ENCODE data around the gene TBC1D22A.

The TBC1D22A gene

DNA sequence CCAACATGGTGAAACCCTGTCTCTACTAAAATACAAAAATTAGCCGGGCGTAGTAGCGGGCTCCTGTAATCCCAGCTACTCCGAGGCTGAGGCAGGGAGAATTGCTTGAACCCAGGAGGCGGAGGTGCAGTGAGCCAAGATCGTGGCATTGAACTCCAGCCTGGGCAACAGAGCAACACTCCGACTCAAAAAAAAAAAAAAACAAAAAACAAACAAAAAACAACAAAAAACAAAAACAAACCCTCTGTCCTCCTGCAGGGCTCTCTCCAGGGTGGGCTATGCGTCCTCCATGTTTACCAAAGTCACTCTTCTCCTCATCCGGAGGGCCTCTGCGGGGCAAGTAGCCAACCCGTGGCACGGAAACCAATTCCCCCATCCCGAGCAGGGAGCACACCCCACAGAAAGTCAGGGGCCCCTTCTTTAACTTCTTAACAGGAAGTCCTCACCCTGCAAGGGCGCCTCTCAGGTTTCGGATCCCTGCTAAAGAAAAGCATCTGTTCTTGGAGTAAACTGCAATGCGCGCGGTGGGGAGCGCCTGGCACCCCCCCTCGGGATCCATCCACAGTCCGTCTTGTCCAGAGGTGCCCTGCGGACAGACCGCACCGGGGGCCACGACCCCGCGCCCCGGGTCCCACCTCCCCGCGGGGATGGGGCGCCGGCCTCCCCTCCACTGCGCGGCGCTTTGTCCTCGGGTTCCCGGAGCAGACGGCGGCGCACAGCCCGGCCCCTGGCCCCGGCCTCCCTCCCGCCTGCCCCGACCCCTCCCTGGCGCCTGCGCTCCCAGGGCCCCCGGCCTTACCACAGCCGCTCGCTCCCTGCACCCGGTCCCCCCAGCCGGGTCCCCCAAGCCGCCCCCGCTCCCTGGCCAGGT is 25.1 kb upstream of the TBC1D22A start:
- DNase-seq: peak; percentile 37

- DNase-seq: peak; percentile 85
Observed at GRCh38 chr22:46737976-46738646, 24.3 kb upstream of the TBC1D22A start, which contains the start of gene CERK. CERK (minus strand) TSS chr22:46738252; CDS start chr22:46738148, 104 bp downstream.

DNA sequence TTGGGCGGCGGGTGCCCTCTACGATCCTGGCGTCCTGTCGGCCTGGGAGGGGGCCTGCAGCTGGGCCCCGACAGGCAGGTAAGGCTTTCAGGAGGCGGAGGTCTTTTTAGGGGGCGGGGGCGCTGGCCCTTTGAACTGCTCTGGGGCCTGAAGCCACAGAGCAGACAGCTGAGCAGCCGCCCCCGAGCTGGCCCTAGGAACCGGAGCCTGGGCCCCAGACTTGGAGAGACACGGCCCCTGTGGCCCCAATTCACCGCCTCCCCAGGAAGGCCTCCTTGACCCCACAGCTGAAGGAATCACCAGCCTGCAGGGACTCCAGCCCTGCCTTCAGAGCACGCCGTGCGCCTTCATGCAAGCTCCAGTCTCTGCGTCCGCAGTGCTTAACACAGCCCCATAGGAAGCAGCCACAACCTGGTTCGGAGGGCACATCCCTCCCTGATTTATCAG is 23.8 kb upstream of the TBC1D22A start:
- DNase-seq: peak; percentile 44

- peak; percentile 44 for DNase-seq
Observed at GRCh38 chr22:46739094-46739870, 23.2 kb upstream of the TBC1D22A start.

DNA sequence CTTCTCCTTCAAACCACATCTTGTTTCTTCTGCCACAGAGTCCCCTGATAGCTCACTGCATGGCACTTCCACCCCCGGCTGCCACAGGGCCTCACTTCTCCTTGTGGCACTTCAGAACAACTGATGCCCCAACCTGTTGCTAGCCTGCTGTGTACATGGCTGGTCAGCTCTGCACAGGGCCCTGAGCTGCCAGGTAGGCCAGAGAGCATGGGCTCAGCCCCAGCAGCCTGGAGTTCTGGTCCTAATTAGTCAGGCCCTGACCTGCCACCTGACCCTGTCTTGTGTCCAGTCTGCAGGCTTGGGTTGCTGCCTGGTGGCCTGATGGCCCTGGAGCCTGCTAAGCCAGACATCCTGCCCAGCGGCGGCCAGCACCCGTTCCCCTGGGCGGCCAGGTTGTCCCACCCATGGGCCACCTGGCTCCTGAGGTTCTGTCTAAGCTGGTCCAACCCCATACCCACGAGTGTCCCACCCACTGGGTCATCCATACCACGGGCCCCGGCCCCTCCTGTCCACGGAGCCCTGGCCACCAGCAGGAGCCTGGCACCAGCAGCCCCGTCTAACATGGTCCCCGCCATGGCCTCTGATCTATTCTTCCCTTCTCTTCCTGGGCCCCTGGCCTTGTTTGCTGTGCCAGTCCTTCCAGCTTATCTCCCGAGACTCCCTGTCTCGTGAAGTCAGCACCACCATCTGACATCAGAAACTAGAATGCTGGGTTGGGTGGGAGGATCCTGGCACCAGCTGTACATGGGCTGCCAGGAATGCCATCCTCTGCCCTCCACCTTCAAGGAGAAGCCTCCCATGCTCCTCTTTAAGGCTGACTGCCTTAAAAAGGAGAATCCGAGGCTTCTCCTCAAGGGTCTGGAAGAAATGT is 21.3 kb upstream of the TBC1D22A start:
- no peak for DNase-seq

DNA sequence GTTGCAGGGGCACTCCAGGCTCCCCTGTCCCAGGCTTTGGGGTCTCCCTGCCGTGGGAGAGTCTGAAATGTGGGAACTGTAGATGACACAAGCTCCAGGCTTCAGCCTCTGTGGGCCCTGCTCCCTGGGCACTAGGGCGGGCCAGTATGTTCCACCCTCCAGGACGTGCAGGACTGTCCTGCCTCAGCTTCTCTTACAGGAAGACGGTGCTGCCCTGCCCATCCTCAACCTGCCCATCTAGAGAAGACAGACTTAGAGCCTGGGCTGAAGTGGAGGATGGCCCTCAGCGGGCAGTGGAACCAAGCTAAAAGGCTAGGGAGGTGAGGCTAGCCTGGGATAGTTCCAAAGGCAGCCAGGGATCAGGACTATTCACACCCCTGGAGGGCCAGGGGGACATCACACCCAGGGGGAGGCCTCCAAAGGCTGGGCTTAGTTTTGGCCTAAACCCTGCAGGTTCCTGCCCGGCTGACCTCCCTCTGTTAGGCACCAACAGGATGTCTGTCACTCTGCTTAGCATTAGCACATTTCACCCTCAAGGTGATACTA is 20.4 kb upstream of the TBC1D22A start:
- DNase-seq: no peak

DNA sequence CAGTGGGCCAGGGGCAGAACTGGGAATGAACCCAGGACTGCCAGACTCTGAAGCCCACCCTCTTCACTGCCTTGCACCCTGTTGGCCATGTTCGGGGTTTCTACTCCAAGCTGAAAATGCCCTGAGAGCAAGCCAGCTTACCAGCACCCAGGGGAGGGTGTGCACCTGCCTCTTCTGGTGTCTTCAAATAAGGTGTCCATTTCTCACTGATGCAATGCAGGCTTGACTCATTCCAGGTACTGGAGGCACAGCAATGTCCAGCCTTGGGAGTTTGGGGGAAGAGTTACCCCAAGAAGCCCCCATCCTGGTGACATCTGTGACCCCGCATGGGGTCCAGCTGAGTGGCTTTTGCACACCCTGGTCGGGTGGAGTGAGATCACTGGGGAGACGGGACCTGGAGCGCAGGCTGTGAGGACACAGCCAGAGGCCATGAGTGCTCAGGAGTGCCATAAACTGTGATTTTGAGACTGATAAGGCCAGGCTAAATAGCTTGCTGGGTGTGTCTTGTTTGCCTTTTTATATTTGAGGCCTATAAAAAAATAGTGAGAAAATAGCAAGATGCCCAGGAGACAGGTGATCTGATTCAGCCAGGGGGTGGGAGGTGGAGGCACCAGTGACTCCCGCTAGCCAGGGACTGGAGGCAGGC is 19.8 kb upstream of the TBC1D22A start:
- no peak for DNase-seq

- no peak for DNase-seq
Observed at GRCh38 chr22:46744581-46744980, 17.9 kb upstream of the TBC1D22A start.

GRCh38 chr22:46746192-46746591 is 16.3 kb upstream of the TBC1D22A start:
- no peak for DNase-seq

DNA sequence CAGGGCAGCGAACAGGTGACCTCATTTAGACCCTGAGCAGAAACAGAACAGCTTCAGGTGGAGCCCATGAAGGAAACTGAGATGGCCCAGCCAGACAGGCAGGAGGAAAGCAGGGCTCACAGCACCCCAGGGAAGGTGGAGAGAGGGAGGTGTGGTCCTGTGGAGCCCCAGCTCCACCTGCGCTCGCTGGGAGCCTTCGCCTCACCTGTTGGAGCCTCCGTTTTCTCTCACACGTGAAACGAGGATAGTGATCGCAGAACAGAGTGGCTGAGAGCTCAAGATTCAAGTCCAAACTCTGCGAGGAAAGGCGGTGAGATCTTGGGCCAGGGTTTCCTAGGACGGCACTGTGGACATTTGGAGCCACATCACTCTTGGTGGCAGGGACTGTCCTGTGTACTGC is 15.8 kb upstream of the TBC1D22A start:
- no peak for DNase-seq

- DNase-seq: no peak
Observed at GRCh38 chr22:46747646-46748045, 14.8 kb upstream of the TBC1D22A start.

- DNase-seq: no peak
Observed at GRCh38 chr22:46748206-46748907, 14.1 kb upstream of the TBC1D22A start.

DNA sequence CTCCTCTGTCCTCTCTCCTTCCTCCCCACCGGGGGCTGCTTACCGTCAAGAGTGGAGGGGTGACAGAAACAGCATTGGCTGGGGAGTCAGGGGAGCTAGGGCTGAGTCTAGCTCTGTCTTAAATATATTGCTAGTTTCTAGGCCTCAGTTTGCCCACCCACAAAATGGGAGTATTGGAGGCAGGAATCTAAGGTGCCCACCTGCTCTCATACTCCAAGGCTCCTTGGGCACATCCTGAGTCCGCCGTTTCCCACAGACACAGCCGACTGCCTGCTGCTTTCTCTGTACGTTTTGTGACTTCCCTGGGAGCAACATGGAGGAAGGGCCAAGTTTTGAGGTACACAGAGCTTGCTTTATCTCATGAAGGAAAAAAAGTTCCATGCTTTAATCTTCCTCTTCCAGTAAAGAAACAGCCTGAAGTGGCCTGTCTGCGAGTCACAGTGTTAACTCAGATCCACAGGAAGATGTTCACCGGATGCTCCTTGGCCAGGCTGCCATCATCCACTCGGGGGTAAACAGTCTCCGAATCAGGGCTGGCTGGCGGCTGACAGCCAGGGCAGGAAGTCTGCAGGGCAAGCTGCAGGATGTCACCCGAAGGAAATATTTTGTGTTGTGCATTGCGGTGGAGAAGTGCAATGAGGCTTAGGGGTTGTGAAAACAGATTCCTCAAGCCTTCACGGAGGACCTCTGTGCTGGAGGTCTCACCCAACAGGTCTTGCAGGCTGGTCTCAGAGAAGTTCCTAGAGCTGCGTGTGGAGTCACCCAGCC is 13.4 kb upstream of the TBC1D22A start:
- no peak for DNase-seq

DNA sequence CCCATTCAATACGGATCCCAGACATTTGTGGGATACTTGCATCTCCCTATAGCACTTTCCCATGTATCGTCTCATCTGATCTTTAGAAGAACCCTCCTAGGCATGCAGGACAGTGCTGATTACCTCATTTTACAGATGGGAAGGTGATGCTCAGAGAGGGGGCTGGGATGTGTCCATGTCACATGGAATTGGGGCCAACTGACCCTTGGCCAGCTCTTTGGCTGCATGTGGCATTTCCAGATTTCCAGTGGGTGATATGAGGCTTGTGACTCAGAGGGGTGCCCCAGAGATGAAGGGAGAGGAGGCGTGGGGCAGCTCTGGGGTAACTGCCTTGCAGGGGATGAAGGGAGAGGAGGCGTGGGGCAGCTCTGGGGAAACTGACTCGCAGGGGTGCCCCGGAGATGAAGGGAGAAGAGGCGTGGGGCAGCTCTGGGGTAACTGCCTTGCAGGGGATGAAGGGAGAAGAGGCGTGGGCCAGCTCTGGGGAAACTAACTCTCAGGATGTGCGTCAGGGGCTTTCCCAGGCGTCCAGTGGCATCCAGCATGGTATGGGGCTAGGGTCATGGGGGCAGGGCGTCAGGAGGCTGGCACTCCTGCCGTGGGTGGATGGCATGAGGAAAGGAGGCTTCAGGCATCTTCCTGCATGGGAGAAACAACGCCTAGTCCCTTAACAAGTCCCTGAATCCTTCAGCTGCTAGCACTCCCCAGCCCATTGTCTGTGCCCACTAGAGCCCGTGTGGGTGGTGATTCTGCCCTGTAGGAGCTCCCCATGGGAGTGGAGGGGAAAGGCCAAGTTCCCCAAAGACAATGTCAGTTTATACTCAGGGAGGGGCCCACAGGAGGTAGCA is 12.5 kb upstream of the TBC1D22A start:
- no peak for DNase-seq

DNA sequence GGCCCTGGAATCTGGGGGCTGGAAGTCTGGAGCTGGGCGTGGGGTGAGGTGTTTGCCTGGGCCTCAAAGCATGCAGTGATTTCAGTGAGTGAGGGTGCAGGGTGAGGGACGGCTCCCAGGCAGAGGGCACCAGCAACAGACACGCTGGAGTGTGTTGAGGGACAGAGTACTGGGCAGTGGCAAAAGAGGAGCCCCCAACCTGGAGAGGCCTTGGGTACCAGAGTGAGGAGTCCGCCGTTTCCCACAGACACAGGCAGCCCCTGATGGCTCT is 12.0 kb upstream of the TBC1D22A start:
- DNase-seq: no peak

DNA sequence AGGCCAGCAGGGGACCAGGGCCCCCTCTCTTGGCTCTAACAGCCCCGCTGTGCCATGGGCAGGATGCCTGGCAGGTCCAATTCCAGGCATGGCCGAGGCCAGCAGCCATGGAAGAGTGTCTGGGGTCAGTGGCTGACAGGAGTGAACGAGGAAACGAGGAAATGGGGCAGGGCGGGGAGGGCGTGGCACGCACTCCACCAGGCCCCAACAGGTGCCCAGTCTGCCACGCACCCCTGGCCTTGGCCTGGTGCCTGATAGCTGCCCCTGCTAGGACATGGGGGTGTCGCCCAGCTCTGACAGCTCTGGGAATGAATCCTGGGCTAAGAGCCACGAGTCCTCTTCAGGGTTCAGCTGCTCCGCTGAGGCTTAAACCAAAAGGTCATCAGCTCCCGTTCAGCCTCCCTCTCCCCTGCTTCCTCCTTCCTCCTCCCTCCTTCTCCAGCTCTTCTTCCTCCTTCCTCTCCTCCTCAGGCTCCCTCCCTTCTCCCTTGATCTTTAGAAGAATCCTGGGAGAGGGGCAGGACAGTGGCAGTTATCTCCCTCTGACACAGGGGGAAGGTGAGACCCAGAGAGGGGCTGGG is 11.5 kb upstream of the TBC1D22A start:
- DNase-seq: no peak

DNA sequence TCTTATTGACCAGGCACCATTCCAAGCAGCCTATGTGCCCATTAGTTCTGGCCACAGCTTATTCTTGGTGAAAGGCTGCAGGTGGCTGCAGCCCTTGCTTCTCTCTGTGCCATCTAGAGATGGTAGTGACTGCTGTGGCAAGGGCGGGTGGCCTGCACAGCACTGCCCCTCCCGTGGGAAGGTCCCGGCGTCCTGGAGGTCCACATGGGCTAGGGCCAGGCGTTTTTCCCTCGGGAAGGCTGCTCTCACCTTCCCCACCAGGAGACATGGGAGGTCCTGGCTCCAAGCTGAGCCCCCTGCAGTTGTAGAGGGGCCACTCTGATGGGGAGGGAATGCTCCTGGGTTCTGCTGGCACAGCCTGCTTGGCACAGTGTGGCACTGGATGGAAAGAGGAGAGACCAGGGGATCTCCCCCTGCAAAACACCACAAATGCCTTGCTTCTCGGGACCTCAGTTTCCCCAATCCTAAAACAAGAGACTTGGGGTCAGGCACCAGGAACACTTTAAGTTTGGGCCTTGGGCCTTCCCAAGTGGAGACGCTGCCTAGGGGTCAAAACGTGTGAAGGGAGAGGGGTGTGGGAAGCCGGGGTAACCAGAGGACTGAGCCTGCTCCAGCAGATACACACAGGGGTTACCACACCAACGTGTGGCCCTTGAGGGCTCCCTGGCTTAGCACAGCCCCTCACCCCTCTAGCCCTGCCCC is 10.0 kb upstream of the TBC1D22A start:
- no peak for DNase-seq

- no peak for DNase-seq
Observed at GRCh38 chr22:46752988-46753310, 9.5 kb upstream of the TBC1D22A start.

Data from NCI-H82 (cell line).